GM18498 (cell line): Measurements from ENCODE around the gene TMEM240.
A peak's percentile ranks its signal among the peaks of the same experiment; 100 is the strongest.
"Not testable (repeated sequence)": the region's sequence is repeated elsewhere in the genome, so short reads cannot be mapped to it uniquely, and the experiment has no call there.

Source experiments
- ATAC-seq: cut with Tn5 transposase; IDR thresholded peaks from one replicate; pipeline ENCODE4 v1.9.1; 2021; ENCODE audit warnings: mild to moderate bottlenecking, moderate library complexity; ENCODE audit not compliant: unreplicated experiment

The TMEM240 gene

GRCh38 chr1:1527092-1527816, 13.2 kb downstream of the TMEM240 start:
- no peak for ATAC-seq

DNA sequence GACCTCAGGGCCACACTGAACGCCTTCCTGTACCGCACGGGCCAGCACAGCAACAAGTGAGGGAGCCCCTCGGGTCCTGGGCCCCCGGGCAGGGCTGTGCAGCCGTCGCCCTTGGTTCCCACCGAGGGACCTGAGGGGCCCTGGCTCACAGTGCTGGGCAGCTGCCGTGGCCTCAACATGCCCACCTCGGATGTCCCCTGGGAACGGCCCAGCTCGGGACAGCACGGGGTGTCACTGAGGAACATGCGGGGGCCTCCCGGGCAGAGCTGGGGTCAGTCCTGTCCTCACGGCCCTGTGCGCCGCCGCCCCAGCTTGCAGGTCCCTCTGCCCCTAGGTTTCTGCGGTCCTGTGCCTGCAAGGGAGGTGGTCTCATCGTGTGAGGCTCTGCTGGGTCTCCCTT, 13.9 kb downstream of the TMEM240 start:
- ATAC-seq, result not testable (repeated sequence)

- ATAC-seq, result not testable (repeated sequence)
Measured at GRCh38 chr1:1524750-1525383, 15.6 kb downstream of the TMEM240 start.

DNA sequence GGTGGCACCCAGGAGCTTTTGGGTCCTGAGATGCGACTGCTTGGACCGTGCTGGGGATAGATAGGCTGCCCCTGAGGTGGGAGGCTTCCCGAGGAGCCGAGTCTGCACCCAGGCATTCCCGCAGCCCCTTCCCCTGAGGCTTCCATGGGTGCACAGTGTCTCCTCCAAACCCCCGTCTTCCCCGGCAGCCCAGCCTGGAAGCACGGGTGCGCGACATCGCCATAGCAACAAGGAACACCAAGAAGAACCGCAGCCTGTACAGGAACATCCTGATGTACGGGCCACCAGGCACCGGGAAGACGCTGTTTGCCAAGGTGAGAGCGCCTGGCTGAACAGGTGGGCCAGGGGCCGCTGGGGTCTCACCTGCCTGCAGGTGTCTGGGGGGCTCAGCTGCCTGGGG, 16.8 kb downstream of the TMEM240 start:
- not testable (repeated sequence) for ATAC-seq

GRCh38 chr1:1523226-1523625, 17.2 kb downstream of the TMEM240 start:
- not testable (repeated sequence) for ATAC-seq

DNA sequence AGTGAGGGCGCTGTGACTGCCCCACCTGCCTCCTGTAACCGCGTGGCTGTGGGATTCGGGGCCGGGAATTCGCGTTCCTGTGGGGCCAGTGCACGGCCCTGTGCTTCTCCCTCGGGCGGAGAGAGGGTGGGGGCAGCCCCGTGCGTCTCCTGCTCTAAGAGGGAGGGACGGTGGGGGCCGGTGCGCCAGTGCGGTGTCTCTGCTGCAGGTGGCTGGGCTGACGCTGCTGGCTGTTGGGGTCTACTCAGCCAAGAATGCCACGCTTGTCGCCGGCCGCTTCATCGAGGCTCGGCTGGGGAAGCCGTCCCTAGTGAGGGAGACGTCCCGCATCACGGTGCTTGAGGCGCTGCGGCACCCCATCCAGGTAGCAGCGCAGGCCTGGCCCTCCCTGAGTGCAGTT, 17.9 kb downstream of the TMEM240 start:
- not testable (repeated sequence) for ATAC-seq

GRCh38 chr1:1521331-1521730, 19.1 kb downstream of the TMEM240 start:
- ATAC-seq, result no peak

GRCh38 chr1:1519805-1520505, 20.5 kb downstream of the TMEM240 start:
- ATAC-seq, result not testable (repeated sequence)

GRCh38 chr1:1518621-1519007, 21.8 kb downstream of the TMEM240 start:
- ATAC-seq, result not testable (repeated sequence)

DNA sequence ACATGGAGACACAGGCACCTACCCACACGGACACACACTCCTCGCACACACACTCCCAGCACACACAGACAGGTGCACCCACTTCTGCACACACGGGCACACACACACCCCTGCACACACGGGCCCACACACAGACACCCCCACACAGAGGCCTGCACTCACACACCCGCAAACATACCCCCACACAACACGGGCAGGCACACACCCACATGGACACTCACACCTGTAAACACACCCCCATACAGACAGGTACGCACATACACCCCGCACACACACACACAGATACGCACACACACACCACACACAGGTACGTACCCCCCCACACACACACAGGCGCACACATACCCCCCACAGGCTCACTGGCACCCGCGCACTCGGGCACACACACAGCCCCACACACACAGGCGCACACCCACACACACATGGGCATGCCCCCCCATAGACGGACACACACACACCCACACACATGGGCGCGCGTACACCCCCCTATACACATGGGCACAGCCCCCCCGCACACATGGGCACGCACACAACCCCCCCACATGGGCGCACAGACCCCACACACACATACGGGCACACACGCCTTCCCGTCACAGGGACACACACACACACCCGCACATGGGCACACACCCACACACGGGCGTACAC, 22.3 kb downstream of the TMEM240 start:
- no peak for ATAC-seq

GRCh38 chr1:1516923-1517322, 23.5 kb downstream of the TMEM240 start:
- ATAC-seq, result not testable (repeated sequence)

- not testable (repeated sequence) for ATAC-seq
Measured at GRCh38 chr1:1514376-1514775, 26.0 kb downstream of the TMEM240 start.

- not testable (repeated sequence) for ATAC-seq
Measured at GRCh38 chr1:1513675-1514074, 26.7 kb downstream of the TMEM240 start.

DNA sequence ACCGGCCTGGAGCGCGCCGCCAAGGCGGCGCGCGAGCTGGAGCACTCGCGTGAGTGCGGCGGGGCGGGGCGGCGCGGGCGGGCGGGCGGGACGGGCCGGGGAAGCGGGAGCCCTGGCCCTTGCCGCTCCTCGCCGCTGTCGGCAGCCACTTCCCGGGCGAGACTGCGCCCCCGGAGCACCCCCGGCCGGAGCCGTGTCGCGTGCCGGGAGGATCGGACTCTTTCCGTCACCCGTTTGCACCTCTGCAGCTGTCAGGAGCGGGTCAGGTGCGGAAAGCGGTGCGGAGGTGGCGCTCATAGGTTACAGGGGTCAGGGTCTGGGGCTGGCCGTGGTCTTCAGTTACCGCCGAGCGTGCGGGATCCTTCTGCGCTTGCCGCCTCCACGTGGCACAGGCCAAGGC, 28.0 kb downstream of the TMEM240 start:
- peak; percentile 15 for ATAC-seq

DNA sequence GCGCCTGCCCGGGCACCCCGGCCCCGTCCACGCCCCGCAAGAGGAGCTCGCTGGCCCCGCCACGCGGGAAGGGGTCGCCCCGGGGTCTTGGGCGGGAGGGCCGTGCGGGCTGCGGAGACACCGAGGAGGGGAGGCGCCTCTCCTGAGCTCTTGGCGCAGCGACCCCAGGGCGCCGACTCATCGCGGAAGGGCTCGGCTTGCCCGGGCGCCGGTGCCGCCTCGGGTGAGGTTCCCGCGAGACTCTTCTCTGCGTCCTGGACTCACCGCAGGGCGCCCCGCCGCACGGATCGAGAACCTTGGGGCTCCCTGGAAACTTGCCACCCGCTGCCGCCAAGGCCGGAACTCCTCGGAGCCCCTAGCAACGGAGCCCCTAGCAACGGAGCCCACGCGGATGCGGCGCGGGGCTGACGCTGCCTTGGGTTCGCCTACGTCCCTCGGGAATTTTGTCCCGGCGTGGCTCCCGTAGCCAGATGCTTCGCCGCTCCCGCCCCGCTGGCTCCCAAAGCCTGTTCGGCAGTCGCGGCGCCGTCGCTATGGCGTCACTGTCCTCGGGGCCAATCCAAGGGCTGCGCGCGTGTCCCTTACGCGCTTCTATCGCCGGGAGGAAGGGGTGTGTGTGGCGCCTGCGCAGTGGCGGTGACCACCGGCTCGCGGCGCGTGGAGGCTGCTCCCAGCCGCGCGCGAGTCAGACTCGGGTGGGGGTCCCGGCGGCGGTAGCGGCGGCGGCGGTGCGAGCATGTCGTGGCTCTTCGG, 28.7 kb downstream of the TMEM240 start, which contains the start of gene ATAD3A:
Gene ATAD3A (plus strand): TSS at position 630 of the 753 bp plus-strand sequence. CDS start 107 bp downstream, at position 737.
- peak; percentile 84 for ATAC-seq

- ATAC-seq, result no peak
Measured at GRCh38 chr1:1510912-1511532, 29.4 kb downstream of the TMEM240 start.

GRCh38 chr1:1509465-1509850, 31.0 kb downstream of the TMEM240 start:
- not testable (repeated sequence) for ATAC-seq

- not testable (repeated sequence) for ATAC-seq
Measured at GRCh38 chr1:1508775-1509464, 31.5 kb downstream of the TMEM240 start.

GRCh38 chr1:1507305-1507704, 33.1 kb downstream of the TMEM240 start:
- ATAC-seq, result no peak
